Stimulated activated CD4-positive, alpha-beta T cell treated with anti-CD3 and anti-CD28 coated beads, TNF-alpha, amount 100 ng/mL, for 4 hours (primary cell): Measurements from ENCODE around the gene MCF2L2.

ENCODE experiments used
- DNase-seq, 3 experiments: peaks; one replicate each; pipeline ENCODE4 v3.0.0-alpha.2; 2020; ENCODE audit warnings: low read depth in 3 of 3

Gene MCF2L2

GRCh38 chr3:183129243-183129642, 299.2 kb downstream of the MCF2L2 start:
- DNase-seq: no peak

- no peak for DNase-seq
Observed at GRCh38 chr3:183128709-183129108, 299.7 kb downstream of the MCF2L2 start.
